GM12878 (cell line): ENCODE measurements around the gene NPIPB8. TPM values are rescaled to one million over a fixed set of nuclear protein-coding genes. Genes with fewer than 3 reads are reported as not detected.
A peak's percentile ranks its signal among the peaks of the same experiment; 100 is the strongest.
"Not testable (repeated sequence)": the region's sequence is repeated elsewhere in the genome, so short reads cannot be mapped to it uniquely, and the experiment has no call there.

Experiments
- ATAC-seq: fragments of 200-7000 bp; cut with Tn5 transposase; 3 replicates; pipeline ENCODE4 v1.9.1; 2020; ENCODE audit warnings: mild to moderate bottlenecking, moderate library complexity
- BruUV-seq: library from RNA; stranded (reverse); fragments of 400-500 nt; replicated peaks from 2 replicates; lab custom pipeline; 2021; lab: Mats Ljungman, UMichigan
- CTCF ChIA-PET: fragments of 300-600 bp; sonication (Branson Sonifier 250); formaldehyde crosslinking; extraction: SDS; loops from one replicate; lab custom pipeline; 2021; ENCODE audit warnings: inconsistent platforms; lab: Yijun Ruan, JAX
- POLR2A ChIA-PET: fragments of 350-600 bp; formaldehyde crosslinking; extraction: SDS; loops from one replicate; lab custom pipeline; 2021; ENCODE audit warnings: inconsistent platforms; lab: Charles Lee
- RAD21 ChIA-PET: fragments of 300-600 bp; sonication (Branson Sonifier 250); formaldehyde crosslinking; loops from one replicate; lab custom pipeline; 2023; ENCODE audit warnings: antibody characterized with exemption; ENCODE audit not compliant: unreplicated experiment; lab: Charles Lee
- SMC1A ChIA-PET: fragments of 300-600 bp; sonication (Branson Sonifier 250); formaldehyde crosslinking; loops from one replicate; lab custom pipeline; 2023; ENCODE audit not compliant: unreplicated experiment, uncharacterized antibody; lab: Charles Lee
- DNase-seq: peaks from one replicate; pipeline ENCODE4 v3.0.0-alpha.2; 2011; ENCODE audit warnings: low read depth, low spot score
- FAIRE-seq: peaks from 3 replicates; lab custom pipeline; 2011; peaks lifted over from hg19 to GRCh38; lab: Jason Lieb, UNC
- H2AFZ ChIP-seq: 2 replicates; pipeline ENCODE4 v1.6.0; 2011; ENCODE audit warnings: low read depth, low read length, control low read depth; ENCODE audit not compliant: control insufficient read depth
- H3K27ac ChIP-seq: 2 replicates; pipeline ENCODE4 v1.5.1; 2011; ENCODE audit warnings: control low read depth; ENCODE audit not compliant: control insufficient read depth, insufficient read depth
- H3K27me3 ChIP-seq, 2 experiments: replicated peaks in 1 of 2; 2 replicates each; pipeline versions ENCODE4 v1.6.0 to v1.6.1; 2011; ENCODE audit warnings: low read length in 1 of 2; ENCODE audit not compliant: control insufficient read depth in 2 of 2, insufficient read depth in 2 of 2
- H3K36me3 ChIP-seq, 2 experiments: 2 replicates each; pipeline ENCODE4 v1.5.1; 2011; ENCODE audit warnings: low read length in 1 of 2; ENCODE audit not compliant: control insufficient read depth in 2 of 2, insufficient read depth in 2 of 2
- H3K4me1 ChIP-seq: 2 replicates; pipeline ENCODE4 v1.6.1; 2011; ENCODE audit warnings: mild to moderate bottlenecking, low read length, moderate library complexity, mixed read lengths; ENCODE audit not compliant: control insufficient read depth, insufficient read depth
- H3K4me2 ChIP-seq: 2 replicates; pipeline ENCODE4 v1.6.0; 2011; ENCODE audit warnings: control low read depth; ENCODE audit not compliant: control insufficient read depth, insufficient read depth
- H3K4me3 ChIP-seq: fragments of 200-600 bp; sonication (generic); 2 replicates; pipeline ENCODE4 v1.5.1; 2016
- H3K79me2 ChIP-seq: 2 replicates; pipeline ENCODE4 v1.6.0; 2011; ENCODE audit warnings: low read length; ENCODE audit not compliant: control insufficient read depth, insufficient read depth
- H3K9ac ChIP-seq: 2 replicates; pipeline ENCODE4 v1.8.0; 2011; ENCODE audit warnings: low read length, control low read depth, mixed read lengths; ENCODE audit not compliant: control insufficient read depth, insufficient read depth
- H3K9me3 ChIP-seq: replicated peaks from 3 replicates; pipeline ENCODE4 v1.5.1; 2011; ENCODE audit warnings: mild to moderate bottlenecking, low read length; ENCODE audit not compliant: control insufficient read depth, insufficient read depth
- H4K20me1 ChIP-seq: 2 replicates; pipeline ENCODE4 v1.6.0; 2011; ENCODE audit not compliant: control insufficient read depth, insufficient read depth
- MTA2 ChIP-seq: fragments of 450-650 bp; IDR thresholded peaks from 2 replicates; pipeline ENCODE4 v1.6.1; 2016; ENCODE audit warnings: low read depth, mild to moderate bottlenecking, moderate library complexity
- NR2F1 ChIP-seq: fragments of 450-650 bp; conservative IDR thresholded peaks from 2 replicates; pipeline ENCODE4 v1.6.1; 2017; ENCODE audit warnings: mild to moderate bottlenecking
- ZNF274 ChIP-seq: IDR thresholded peaks from one replicate; pipeline ENCODE4 v1.8.0; 2011; ENCODE audit not compliant: insufficient read length, insufficient read depth
- whole genome bisulfite sequencing: methylation state at CpG from one replicate; pipeline ENCODE4 v1.1.6; 2016; ENCODE audit warnings: low lambda C conversion rate; ENCODE audit not compliant: insufficient replicate concordance, insufficient coverage; ENCODE audit errors: missing lambda C conversion rate; 5-methylcytosine and 5-hydroxymethylcytosine counted together
- in situ Hi-C: fragments of 300-500 bp; cut with MboI; formaldehyde crosslinking; loops from 9 replicates; pipeline ENCODE4 v1.14.3; 2018; ENCODE audit warnings: mixed read lengths
- intact Hi-C: fragments of 100-400 bp; cut with micrococcal nuclease; formaldehyde crosslinking; loops from one replicate; pipeline ENCODE4 v1.14.2; 2022; ENCODE audit not compliant: unreplicated experiment
- polyA plus RNA-seq, 11 experiments: library from polyadenylated mRNA; depleted of rRNA in 4 of 11; unstranded in 6 of 11; stranded (reverse) in 5 of 11; fragments of >200 nt; fragmentation: Nextera tagmentation in 4 of 11; fragmentation: Illumina TruSeq in 1 of 11; extraction: Ambion mirVana in 4 of 11; extraction: Trizol in 1 of 11; gene quantifications; 1 replicate in 1 of 11; 2 replicates in 10 of 11; pipeline versions ENCODE4 v1.2.1 to v1.2.3, GENCODE V29; 2011 to 2016; ENCODE audit warnings: inconsistent platforms in 2 of 11, missing spikeins in 2 of 11, low read depth in 1 of 11
- total RNA-seq, 4 experiments: library from RNA; depleted of rRNA in 3 of 4; stranded (reverse); fragments of >200 nt in 3 of 4; fragmentation: Illumina TruSeq in 1 of 4; extraction: Trizol in 1 of 4; gene quantifications; 2 replicates each; pipeline versions ENCODE4 v1.2.1 to v1.2.3, GENCODE V29; 2013 to 2021

The NPIPB8 gene
- total and polyA plus RNA-seq, 10 of the 15 experiments (the other 5 are each of a cell fraction or from before 2014, with no cell fraction given), result 0.03 to 1.2 (median 0.56) TPM; not detected in 5

- ATAC-seq, result peak; percentile 27; the same call in 2 of the 3 replicates
- H3K4me3 ChIP-seq, BruUV-seq, H4K20me1 ChIP-seq, H3K27me3 ChIP-seq, intact Hi-C loops, FAIRE-seq, H3K4me2 ChIP-seq, POLR2A ChIA-PET, SMC1A ChIA-PET, in situ Hi-C loops, H3K27ac ChIP-seq, H3K4me1 ChIP-seq, H3K36me3 ChIP-seq, H2AFZ ChIP-seq, H3K9ac ChIP-seq, H3K9me3 ChIP-seq, H3K79me2 ChIP-seq, RAD21 ChIA-PET, DNase-seq: not testable (repeated sequence)
- WGBS, result 13% methylated on average over 5 of the region's 10 CpGs
- CTCF ChIA-PET, result interaction anchor here (1.0 kb wide), 1 partner anchor 8 kb away, joined by 5 read pairs; no protein-coding TSS in a partner anchor
These were observed 35.8 kb upstream of the NPIPB8 start for GRCh38 chr16:28602062-28602461.

DNA sequence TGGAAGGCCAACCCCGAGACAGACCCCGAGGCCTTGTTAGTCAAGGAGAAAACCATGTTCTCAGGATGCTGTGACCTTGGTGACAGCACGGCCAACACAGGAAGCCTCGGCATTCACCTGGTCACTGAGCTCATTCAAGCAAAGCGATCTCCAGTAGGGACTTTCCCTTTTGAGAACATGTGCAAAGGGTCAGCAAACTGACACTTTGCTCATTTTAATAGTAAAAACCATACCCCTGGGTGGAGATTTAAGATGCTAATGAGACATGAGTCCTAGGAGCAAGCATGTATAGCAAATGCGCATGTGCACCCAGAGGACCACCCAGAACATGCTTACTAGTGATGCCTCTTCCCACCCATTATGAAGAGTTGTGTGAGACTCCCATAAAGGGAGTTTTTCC is 35.3 kb upstream of the NPIPB8 start:
- DNase-seq, result peak; percentile 13
- Histone ChIP-seq H3K4me3 (no peak overlapping the region), H3K79me2 (no peaks in the 10 kb centered on the region), H3K4me2 (no peak overlapping the region), H2AFZ (no peak overlapping the region), H3K9me3 (no peaks in the 10 kb centered on the region), H3K9ac (no peak overlapping the region), H4K20me1 (no peaks in the 10 kb centered on the region), H3K27ac (no peak overlapping the region), H3K27me3 (no peaks in the 10 kb centered on the region; a peak in 1 of 4 replicates), H3K4me1 (no peaks in the 10 kb centered on the region), H3K36me3 (no peaks in the 10 kb centered on the region)
- TF ChIP-seq MTA2 (no peak), ZNF274 (no peak), NR2F1 (peak; percentile 49; the same call in 1 of the 2 replicates)
- RAD21 ChIA-PET, result no interaction called here
- in situ Hi-C loops, result no loop called here
- BruUV-seq, result no TSS peak
- ATAC-seq, result peak; percentile 62
- POLR2A ChIA-PET, result no interaction called here
- intact Hi-C loops, result no loop called here
- no peak for FAIRE-seq
- CTCF ChIA-PET, result interaction anchor here (1.0 kb wide), 1 partner anchor 9 kb away, joined by 5 read pairs; no protein-coding TSS in a partner anchor
- SMC1A ChIA-PET, result no interaction called here
- WGBS, result 12% methylated on average over 5 of the region's 6 CpGs
